ENCODE measurements around the gene CITED4. TPM values are rescaled to one million over a fixed set of nuclear protein-coding genes. Genes with fewer than 3 reads are reported as not detected.

Gene CITED4
- total RNA-seq, 3 donors from 2014 or later, result 12.2 to 136 (median 26.9) TPM

DNA sequence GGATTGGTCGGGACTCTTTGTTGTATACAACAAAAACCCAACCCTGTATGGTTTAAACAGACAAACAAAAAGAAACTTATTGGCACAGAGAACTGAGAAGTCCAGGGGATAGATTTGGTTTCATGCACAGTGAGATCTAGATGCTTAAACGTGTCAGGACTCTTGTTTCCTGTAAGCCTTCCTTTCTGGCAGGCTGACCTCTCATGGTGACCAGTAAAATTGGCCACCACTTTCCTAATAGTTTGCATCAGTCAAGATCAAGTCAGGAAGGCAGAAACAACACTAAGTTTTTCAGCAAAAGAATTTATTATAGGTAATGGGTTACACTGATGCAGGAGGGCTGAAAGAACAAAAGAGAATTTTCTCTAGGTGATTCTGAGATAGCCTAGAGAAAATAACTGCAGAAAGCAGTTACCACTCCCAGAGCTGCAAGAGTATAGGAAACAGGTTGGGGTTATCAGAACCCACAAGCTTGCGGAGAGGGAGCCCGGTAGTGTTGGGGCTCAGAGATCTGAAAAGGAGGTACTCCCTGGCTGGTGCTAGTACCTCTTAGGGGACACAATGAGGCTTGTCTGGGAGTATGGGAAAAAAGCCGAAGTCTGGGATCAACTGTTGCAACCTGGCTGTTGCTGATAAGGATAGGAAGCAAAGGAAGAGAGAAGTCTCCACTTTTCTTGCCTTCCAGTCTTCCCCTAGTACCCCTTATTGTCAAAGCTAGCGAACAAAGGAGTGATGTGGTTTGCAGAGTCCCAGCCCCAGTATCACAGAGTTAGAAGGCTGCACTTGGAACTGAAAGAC, 21.4 kb downstream of the CITED4 start:
- H3K27me3 ChIP-seq, result no peaks in the 10 kb centered on the region
- TF ChIP-seq, protein P1, sequence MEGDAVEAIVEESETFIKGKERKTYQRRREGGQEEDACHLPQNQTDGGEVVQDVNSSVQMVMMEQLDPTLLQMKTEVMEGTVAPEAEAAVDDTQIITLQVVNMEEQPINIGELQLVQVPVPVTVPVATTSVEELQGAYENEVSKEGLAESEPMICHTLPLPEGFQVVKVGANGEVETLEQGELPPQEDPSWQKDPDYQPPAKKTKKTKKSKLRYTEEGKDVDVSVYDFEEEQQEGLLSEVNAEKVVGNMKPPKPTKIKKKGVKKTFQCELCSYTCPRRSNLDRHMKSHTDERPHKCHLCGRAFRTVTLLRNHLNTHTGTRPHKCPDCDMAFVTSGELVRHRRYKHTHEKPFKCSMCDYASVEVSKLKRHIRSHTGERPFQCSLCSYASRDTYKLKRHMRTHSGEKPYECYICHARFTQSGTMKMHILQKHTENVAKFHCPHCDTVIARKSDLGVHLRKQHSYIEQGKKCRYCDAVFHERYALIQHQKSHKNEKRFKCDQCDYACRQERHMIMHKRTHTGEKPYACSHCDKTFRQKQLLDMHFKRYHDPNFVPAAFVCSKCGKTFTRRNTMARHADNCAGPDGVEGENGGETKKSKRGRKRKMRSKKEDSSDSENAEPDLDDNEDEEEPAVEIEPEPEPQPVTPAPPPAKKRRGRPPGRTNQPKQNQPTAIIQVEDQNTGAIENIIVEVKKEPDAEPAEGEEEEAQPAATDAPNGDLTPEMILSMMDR (IDR thresholded peaks at IDR 0.05), result no peak
- TF ChIP-seq POLR2A (IDR thresholded peaks at IDR 0.05) (no peak), POLR2AphosphoS5 (IDR thresholded peaks at IDR 0.05) (no peak)
- intact Hi-C loops (cut with DNase I; ENCODE audit: low total_unique reads), result no loop called here
- no peaks in the 10 kb centered on the region for H3K9me3 ChIP-seq
- H3K27ac ChIP-seq, result no peak overlapping the region
- H3K36me3 ChIP-seq, result no peaks in the 10 kb centered on the region
- no peak for DNase-seq (ENCODE audit: low spot score in 2 of 2)
- no peak overlapping the region for H3K4me3 ChIP-seq
- no peaks in the 10 kb centered on the region for H3K4me1 ChIP-seq

DNA sequence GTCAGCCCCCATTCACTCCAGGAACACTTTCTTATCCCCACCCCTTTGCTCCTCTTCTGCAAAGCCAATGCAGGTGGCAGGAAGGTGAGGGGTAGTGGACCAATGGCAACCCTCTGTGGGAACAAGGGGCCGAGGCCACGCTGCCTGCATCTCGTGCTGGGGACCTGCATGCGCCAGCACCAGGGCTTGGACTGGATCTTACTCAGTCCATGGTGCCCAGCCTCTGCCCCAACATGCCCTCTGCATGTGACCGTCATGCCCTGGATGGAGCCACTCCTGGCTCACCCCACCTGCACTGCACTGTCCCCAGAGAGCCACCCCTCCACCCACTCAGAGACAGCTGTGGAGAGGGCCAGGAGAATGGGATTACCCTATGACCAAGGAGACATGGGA, 22.2 kb downstream of the CITED4 start:
- H3K4me1 ChIP-seq, result no peaks in the 10 kb centered on the region
- intact Hi-C loops (cut with DNase I; ENCODE audit: low total_unique reads), result no loop called here
- TF ChIP-seq, protein P1 (IDR thresholded peaks at IDR 0.05), result no peak
- TF ChIP-seq POLR2AphosphoS5 (IDR thresholded peaks at IDR 0.05) (no peak), POLR2A (IDR thresholded peaks at IDR 0.05) (no peak)

DNA sequence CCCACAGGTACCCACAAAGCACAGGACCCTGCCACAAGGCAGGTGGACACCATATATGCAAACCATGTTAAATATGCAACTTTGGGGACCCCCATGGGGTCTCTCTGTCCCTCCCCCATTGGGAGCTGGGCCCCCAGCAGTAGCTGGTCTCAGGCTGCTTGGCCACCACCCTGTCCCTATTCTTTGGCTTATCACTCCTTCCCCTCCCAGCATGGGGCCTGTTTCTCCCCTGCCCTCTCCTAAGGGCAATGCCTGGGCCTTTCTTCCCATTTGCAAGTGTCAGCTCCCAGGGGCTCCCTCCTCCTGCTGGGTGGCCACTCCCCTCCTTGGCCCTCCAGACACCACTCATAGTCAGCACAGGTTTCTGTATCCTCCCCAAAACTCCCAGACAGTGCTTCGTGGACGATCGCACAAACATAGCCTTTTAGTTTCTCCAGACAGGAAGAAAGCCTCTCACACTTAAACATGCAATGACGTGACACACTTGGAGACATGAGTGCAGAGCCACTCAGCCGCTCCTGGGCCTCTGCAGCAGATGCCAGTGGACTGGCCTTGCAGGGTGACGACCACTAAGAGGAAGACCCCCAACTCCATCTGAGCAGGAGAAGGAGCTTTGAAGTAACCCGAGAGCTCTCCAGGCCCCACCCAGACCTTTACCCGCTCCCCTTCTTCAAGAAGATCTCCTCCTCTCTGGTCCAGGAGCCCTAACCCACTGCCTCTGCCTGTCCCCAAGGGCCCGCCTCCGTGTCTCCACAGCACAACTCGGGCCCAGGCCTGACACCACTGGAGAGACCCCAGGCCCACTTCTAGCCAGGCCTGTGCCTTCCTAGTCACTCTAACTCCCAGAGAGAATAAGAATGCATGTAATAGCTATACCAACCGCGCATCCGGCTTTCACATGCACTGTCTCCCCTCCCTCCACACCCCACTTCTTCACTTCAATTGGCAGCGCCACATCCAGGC, 22.9 kb downstream of the CITED4 start:
- no peak for TF ChIP-seq POLR2A (IDR thresholded peaks at IDR 0.05)
- no peak for TF ChIP-seq POLR2AphosphoS5 (IDR thresholded peaks at IDR 0.05)
- TF ChIP-seq, protein P1 (IDR thresholded peaks at IDR 0.05), result no peak
- Histone ChIP-seq H3K36me3 (no peaks in the 10 kb centered on the region), H3K27ac (no peak overlapping the region), H3K27me3 (no peaks in the 10 kb centered on the region), H3K4me3 (no peak overlapping the region), H3K4me1 (no peaks in the 10 kb centered on the region), H3K9me3 (no peaks in the 10 kb centered on the region)
- DNase-seq (ENCODE audit: low spot score in 2 of 2), result no peak
- intact Hi-C loops (cut with DNase I; ENCODE audit: low total_unique reads), result no loop called here

More for the DNA sequence above, 22.2 kb downstream of the CITED4 start:
- no peak overlapping the region for H3K27ac ChIP-seq
- no peaks in the 10 kb centered on the region for H3K9me3 ChIP-seq
- DNase-seq (ENCODE audit: low spot score in 2 of 2), result no peak
- no peaks in the 10 kb centered on the region for H3K36me3 ChIP-seq
- no peak overlapping the region for H3K4me3 ChIP-seq
- H3K27me3 ChIP-seq, result no peaks in the 10 kb centered on the region

DNA sequence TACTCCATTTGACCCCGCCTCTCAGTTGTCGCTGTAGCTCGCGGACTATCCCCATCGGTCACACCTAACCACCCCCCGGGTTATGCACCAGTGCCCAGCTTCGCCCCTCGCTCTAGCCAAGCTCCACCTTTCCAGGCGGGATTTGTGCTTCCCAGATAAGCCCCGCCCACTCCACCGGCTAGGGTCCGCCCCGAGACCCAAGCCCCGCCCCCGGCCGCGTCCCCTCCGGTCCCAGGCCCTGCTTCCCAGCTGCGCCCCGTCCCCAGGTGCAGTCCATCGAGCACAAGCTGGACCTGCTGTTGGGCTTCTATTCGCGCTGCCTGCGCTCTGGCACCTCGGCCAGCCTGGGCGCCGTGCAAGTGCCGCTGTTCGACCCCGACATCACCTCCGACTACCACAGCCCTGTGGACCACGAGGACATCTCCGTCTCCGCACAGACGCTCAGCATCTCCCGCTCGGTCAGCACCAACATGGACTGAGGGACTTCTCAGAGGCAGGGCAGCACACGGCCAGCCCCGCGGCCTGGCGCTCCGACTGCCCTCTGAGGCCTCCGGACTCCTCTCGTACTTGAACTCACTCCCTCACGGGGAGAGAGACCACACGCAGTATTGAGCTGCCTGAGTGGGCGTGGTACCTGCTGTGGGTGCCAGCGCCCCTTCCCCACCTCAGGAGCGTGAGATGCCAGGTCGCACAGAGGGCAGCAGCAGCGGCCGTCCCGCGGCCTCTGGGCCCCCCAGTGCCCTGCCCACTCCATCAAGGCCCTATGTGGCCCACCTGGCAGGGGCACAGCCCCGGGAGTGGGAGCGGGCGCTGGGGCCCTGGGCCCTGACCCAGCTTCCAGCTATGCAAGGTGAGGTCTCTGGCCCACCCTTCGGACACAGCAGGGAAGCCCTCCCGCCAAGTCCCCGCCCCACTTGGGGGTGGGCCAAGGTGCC, 23.9 kb downstream of the CITED4 start:
- Histone ChIP-seq H3K36me3 (no peaks in the 10 kb centered on the region), H3K27ac (no peak overlapping the region), H3K4me3 (no peak overlapping the region), H3K4me1 (no peaks in the 10 kb centered on the region), H3K27me3 (no peaks in the 10 kb centered on the region), H3K9me3 (no peaks in the 10 kb centered on the region)
- DNase-seq (ENCODE audit: low spot score in 2 of 2), result no peak
- TF ChIP-seq POLR2A (IDR thresholded peaks at IDR 0.05) (no peak), POLR2AphosphoS5 (IDR thresholded peaks at IDR 0.05) (no peak)
- TF ChIP-seq, protein P1 (IDR thresholded peaks at IDR 0.05), result no peak
- intact Hi-C loops (cut with DNase I; ENCODE audit: low total_unique reads), result no loop called here

Data from breast epithelium (tissue), 4 donors.